GM18508 (cell line): ENCODE data around the gene IFI35.
"Not testable (repeated sequence)": the region's sequence is repeated elsewhere in the genome, so short reads cannot be mapped to it uniquely, and the experiment has no call there.

Experiments
- ATAC-seq: cut with Tn5 transposase; IDR thresholded peaks from one replicate; pipeline ENCODE4 v1.9.1; 2021; ENCODE audit warnings: moderate number of reproducible peaks; ENCODE audit not compliant: insufficient read depth, unreplicated experiment

The IFI35 gene

DNA sequence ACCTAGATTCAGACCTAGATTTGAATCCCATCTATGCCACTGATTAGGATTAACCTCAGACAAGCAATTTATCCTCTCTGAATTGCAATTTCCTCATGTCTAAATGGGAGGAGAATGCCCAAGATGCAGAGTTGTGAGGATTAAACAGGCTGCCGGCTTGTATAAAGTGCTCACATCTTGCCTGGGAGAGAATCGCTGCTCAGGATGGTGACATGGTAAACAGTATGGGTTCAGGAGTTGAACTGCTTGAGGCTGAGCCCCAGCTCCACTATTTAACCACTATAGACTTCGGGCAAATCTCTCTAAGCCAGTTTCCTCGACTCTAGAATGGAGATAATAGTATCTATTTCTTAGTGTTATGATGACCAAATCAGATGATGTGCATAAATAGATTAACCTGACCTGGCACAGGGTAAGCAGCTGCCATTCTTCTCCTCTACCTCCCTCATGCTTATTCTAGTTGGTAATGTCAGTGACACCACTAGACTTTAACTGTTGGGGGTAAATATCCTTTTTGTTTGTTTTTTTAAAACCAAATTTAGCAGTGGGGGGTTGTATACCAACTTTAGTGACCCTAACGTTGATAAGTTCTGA is 9.1 kb upstream of the IFI35 start:
- no peak for ATAC-seq

DNA sequence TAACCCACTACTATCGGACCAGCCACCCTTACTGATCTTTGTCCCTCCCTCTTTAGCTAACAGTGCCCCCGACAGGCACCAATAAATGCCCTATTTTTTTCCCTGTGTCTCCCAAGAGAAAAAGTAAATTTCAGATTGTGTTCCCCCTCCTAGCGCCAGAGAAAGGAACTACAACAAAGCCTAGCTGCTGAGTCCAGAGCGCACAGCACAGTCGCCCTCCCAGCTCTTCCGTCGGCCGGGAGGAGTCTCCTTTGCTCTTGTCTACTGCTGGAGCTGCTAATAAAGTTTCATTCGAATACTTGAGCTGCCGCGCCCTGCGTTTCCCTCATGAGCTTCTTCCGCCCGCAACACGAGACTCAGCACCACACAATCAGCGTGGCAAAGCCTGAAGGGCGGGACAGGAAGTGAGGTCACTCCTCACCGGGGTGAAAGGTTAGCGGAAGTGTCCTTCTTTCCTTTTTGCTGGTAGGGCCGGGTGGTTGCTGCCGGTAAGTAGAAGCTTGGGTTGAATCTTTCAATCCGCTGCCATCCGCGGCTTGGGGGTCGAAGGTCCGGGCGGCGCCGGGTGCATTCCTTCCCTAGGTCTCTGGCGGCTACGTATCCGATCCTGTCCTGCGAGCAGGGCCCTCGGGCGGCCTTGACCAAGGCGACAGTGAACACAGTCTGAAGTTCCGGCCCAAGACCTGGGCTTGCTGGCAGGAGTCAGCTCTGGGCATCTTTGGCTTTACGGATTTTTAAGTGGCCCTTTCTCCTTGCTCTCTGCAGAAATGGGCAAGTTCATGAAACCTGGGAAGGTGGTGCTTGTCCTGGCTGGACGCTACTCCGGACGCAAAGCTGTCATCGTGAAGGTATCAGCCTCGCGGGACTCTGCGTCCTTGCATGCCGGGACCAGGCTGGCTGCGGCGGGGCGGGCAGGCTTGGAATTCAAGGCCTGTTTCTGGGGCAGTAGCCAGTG is 8.3 kb upstream of the IFI35 start, which contains the start of gene RPL27:
TSS of gene RPL27 (plus strand) at position 436 of the 955 bp plus-strand sequence. CDS start at position 768, 332 bp downstream.
- peak; percentile 81 for ATAC-seq

- ATAC-seq: no peak
These were observed 7.5 kb upstream of the IFI35 start for GRCh38 chr17:42999003-42999525.

GRCh38 chr17:43000894-43001293 is 5.7 kb upstream of the IFI35 start:
- not testable (repeated sequence) for ATAC-seq

GRCh38 chr17:43003542-43004172 is 2.9 kb upstream of the IFI35 start:
- no peak for ATAC-seq

DNA sequence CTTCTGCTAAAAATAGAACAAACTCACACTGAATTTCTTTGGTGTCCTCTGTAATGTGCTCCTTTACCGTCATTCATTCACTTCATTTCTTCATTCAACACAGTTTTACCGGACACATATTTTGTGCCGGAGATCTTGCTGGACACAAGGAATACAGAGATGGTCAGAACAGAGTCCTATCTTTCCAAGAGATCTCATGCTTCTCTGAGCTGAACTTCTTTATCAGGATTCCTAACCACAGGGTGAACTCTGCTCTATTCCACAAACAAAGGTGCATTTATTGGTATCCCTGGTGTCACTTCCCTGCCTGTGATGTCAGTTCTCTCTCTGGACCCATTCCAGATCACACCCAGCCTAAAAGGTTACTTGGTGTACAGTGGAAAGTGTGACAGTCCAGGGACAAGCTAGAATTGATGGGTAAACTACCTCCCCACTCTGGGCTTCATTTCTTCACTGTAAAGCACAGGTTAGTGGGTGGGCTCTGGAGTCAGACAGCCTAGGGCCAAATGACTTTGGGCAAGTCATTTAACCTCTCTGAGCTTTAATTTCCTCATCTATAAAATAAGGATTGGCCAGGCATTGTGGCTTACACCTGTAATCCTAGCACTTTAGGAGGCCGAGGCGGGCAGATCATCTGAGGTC is 4.2 kb downstream of the IFI35 start:
- no peak for ATAC-seq

- no peak for ATAC-seq
These were observed 5.3 kb downstream of the IFI35 start for GRCh38 chr17:43011728-43012472.

DNA sequence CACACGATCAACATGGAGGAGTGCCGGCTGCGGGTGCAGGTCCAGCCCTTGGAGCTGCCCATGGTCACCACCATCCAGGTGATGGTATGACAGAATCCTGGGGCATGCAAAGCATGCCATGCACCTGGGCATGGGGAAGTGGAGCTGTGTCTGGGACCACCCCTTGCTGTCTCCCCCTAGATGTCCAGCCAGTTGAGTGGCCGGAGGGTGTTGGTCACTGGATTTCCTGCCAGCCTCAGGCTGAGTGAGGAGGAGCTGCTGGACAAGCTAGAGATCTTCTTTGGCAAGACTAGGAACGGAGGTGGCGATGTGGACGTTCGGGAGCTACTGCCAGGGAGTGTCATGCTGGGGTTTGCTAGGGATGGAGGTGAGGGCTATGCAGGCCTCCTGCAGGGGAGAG is 6.7 kb downstream of the IFI35 start:
- no peak for ATAC-seq

- no peak for ATAC-seq
These were observed 7.5 kb downstream of the IFI35 start for GRCh38 chr17:43014020-43014648.

- no peak for ATAC-seq
These were observed 8.3 kb downstream of the IFI35 start for GRCh38 chr17:43014649-43015542.

DNA sequence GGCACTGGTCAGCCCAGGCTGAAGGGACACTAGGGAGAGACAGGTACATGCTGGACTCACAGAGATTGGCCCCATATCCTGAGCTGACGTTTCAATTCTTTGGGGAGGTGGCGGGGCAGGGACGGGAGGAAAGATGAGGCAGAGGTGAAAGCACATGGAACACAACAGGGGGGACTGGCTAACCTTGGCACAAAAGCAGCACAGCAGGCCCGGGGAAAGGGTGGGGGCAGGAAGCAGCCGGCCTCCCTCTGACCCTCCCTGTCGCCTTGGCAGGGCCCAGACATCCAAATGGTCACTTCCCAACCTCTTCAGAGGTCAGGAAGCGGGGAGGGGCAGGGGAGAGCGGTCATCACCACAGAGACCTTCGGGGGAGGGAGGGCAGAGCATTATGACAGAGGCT is 9.0 kb downstream of the IFI35 start:
- no peak for ATAC-seq

GRCh38 chr17:43016216-43016615 is 9.6 kb downstream of the IFI35 start:
- no peak for ATAC-seq

GRCh38 chr17:43018008-43018853 is 11.6 kb downstream of the IFI35 start:
- no peak for ATAC-seq

- ATAC-seq: no peak
These were observed 12.3 kb downstream of the IFI35 start for GRCh38 chr17:43018932-43019331.

- no peak for ATAC-seq
These were observed 12.8 kb downstream of the IFI35 start for GRCh38 chr17:43019418-43019817.

GRCh38 chr17:43020030-43020621 is 13.5 kb downstream of the IFI35 start:
- no peak for ATAC-seq
